Measurements from ENCODE around the gene RNF169. TPM values are rescaled to one million over a fixed set of nuclear protein-coding genes. Genes with fewer than 3 reads are reported as not detected.
A peak's percentile ranks its signal among the peaks of the same experiment; 100 is the strongest.

The RNF169 gene
- total RNA-seq, 4 donors from 2014 or later: 26.0 to 31.8 (median 29.3) TPM

DNA sequence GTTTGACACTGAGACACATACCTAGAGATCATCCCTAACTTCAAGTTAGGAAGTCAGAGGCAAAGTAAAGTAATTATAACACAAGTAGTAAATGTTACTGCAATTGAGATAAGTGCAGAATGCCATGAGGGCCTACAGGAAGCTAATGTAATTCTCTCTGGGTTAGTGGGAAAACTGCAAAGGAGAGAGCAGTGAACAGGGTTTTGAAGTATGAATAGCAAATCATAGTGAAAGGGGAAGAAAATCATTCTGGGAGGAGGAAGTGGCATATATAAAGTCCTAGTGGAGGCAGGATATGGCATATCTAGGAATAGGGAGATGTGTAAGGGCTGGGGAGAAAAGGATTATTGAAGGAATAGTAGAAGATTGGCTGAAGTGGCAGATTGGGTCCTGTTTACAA lies 27.9 kb downstream of the RNF169 start:
- Histone ChIP-seq H3K4me1 (peaks cover 3 to 71% (median 6%) of the 10 kb centered on the region in 3 donors), H3K27ac (no peak overlapping the region), H3K4me3 (no peak overlapping the region), H3K9me3 (no peaks in the 10 kb centered on the region), H3K36me3 (no peaks in the 10 kb centered on the region), H3K27me3 (no peaks in the 10 kb centered on the region)
- TF ChIP-seq POLR2AphosphoS5 (IDR thresholded peaks at IDR 0.05): no peak
- no peak for TF ChIP-seq EP300 (IDR thresholded peaks at IDR 0.05)
- no peak for TF ChIP-seq POLR2A (IDR thresholded peaks at IDR 0.05)
- TF ChIP-seq, protein P1, sequence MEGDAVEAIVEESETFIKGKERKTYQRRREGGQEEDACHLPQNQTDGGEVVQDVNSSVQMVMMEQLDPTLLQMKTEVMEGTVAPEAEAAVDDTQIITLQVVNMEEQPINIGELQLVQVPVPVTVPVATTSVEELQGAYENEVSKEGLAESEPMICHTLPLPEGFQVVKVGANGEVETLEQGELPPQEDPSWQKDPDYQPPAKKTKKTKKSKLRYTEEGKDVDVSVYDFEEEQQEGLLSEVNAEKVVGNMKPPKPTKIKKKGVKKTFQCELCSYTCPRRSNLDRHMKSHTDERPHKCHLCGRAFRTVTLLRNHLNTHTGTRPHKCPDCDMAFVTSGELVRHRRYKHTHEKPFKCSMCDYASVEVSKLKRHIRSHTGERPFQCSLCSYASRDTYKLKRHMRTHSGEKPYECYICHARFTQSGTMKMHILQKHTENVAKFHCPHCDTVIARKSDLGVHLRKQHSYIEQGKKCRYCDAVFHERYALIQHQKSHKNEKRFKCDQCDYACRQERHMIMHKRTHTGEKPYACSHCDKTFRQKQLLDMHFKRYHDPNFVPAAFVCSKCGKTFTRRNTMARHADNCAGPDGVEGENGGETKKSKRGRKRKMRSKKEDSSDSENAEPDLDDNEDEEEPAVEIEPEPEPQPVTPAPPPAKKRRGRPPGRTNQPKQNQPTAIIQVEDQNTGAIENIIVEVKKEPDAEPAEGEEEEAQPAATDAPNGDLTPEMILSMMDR (IDR thresholded peaks at IDR 0.05): no peak
- ATAC-seq: no peak

DNA sequence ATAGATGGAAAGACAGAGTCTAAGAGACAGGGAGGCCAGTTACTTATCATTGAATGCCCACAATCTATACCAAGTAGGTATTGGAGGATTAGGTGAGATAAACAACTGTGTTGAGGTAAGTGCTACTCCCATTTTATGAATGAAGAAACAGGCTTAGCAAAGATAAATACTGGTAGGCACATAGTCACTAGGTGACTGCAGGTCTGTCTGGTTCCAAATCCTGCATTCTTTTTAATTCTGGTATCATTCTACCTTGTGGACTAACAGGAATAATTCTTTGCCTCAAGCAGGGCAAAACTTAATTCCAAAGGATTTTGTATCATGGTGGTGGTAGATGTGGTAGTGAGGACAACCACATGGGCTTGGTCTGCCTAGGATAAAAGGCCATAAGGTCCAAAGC lies 28.4 kb downstream of the RNF169 start:
- Histone ChIP-seq H3K27ac (no peak overlapping the region), H3K4me3 (no peak overlapping the region), H3K4me1 (peaks cover 3 to 76% (median 6%) of the 10 kb centered on the region in 3 donors), H3K36me3 (no peaks in the 10 kb centered on the region), H3K9me3 (no peaks in the 10 kb centered on the region), H3K27me3 (no peaks in the 10 kb centered on the region)
- ATAC-seq: no peak
- TF ChIP-seq, protein P1 (IDR thresholded peaks at IDR 0.05): no peak
- TF ChIP-seq POLR2A (IDR thresholded peaks at IDR 0.05) (no peak), EP300 (IDR thresholded peaks at IDR 0.05) (no peak), POLR2AphosphoS5 (IDR thresholded peaks at IDR 0.05) (no peak)

DNA sequence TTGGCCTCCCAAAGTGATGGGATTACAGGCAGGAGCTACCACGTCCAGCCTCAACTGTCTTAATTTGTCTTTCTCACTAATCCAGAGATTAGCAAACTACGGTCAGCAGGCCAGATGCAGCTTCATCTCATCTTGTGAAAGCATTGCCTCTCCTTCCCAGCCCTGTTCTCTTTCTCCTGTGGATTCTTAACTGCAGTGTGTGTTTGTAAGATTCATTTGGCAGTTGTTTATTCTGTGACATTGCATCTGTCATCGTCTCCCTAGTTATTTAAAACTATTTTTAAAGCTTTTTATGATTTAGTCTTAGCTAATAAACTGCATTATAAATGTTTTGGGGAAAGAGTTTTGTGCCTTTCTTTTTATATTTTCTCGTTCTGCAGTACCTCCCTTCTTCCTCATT lies 29.2 kb downstream of the RNF169 start:
- ATAC-seq: no peak
- 23 to 24% methylated on average over 4 of the region's 4 CpGs for WGBS, 2 donors (ENCODE audit: low coverage in 1 of 2)
- TF ChIP-seq EP300 (IDR thresholded peaks at IDR 0.05): no peak
- Histone ChIP-seq H3K9me3 (no peaks in the 10 kb centered on the region), H3K27me3 (no peaks in the 10 kb centered on the region), H3K4me1 (peaks cover 3 to 79% (median 6%) of the 10 kb centered on the region in 3 donors), H3K36me3 (no peaks in the 10 kb centered on the region), H3K27ac (peak overlapping the region in 1 of 4 donors; percentile 18), H3K4me3 (no peak overlapping the region)

DNA sequence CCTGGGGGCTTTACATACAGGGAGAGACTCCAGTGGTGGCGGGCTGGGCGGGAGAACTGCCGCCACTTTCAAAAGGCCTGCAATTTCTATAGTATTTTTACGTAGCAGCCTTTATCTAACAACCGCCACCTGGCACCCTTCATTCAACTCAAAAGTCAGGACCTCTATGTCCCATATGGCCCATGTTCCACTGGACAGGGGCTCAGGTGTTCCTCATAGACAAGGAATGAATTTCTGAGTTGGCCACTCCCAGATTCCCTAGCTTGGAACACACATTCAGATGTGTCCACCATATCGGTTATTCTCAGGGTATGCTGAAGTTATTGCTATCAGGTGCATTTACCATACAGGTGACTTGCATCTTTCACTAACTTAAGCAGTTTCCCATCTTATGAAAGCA lies 29.9 kb downstream of the RNF169 start:
- peaks cover 3 to 79% (median 13%) of the 10 kb centered on the region in 3 donors for H3K4me1 ChIP-seq
- peak overlapping the region in 1 of 4 donors; percentile 18 for H3K27ac ChIP-seq
- WGBS, 2 donors (ENCODE audit: low coverage in 1 of 2): 95% methylated on average over 3 to 6 of the region's 6 CpGs

DNA sequence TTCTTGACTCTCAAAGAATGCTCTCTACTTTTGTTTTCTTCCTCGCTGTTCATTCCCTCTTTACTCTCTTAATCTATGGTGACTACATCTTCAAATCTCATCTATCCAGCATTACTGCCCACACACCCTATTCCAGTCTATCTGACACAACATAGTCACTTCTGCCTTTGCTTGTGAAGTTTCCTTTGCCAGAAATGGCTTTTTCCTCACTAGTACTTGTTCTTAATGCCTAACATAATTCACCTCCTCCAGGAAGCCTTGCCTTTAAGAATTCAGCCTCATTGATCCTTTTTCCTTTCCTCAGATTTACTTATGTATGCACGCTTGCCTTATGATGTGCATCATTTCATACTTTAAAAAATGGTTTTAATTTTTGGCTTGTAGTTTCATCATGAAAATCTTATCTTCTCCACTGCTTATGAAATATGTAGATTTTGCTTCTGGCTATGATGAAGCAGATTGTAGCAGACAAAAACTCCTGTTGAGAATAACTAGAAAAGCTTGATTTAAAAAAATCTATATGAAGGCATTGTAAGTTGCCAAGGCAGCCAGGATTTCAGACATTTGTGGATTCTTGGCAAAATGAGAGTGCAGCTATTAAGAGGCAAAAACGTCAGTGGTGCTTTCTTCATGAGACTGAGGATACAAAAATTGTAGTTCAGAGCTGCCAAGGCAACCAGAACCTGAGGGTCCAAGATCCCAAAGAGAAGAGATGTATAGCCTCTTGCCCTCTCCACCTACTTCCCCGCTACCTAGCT lies 31.8 kb downstream of the RNF169 start:
- peaks cover 7 to 88% (median 16%) of the 10 kb centered on the region in 3 donors for H3K4me1 ChIP-seq
- no peaks in the 10 kb centered on the region for H3K9me3 ChIP-seq
- H3K36me3 ChIP-seq: no peaks in the 10 kb centered on the region
- H3K27me3 ChIP-seq: no peaks in the 10 kb centered on the region
- ATAC-seq: no peak
- TF ChIP-seq, protein P1 (IDR thresholded peaks at IDR 0.05): no peak
- TF ChIP-seq EP300 (IDR thresholded peaks at IDR 0.05) (no peak), POLR2A (IDR thresholded peaks at IDR 0.05) (no peak), POLR2AphosphoS5 (IDR thresholded peaks at IDR 0.05) (no peak)
- 79 to 93% methylated on average over 2 to 4 of the region's 4 CpGs for WGBS, 2 donors (ENCODE audit: low coverage in 1 of 2)
- H3K4me3 ChIP-seq: no peak overlapping the region
- no peak overlapping the region for H3K27ac ChIP-seq

More for the DNA sequence above, 29.9 kb downstream of the RNF169 start:
- Histone ChIP-seq H3K27me3 (no peaks in the 10 kb centered on the region), H3K9me3 (no peaks in the 10 kb centered on the region), H3K36me3 (no peaks in the 10 kb centered on the region), H3K4me3 (no peak overlapping the region)
- ATAC-seq: no peak
- TF ChIP-seq, protein P1 (IDR thresholded peaks at IDR 0.05): no peak
- TF ChIP-seq EP300 (IDR thresholded peaks at IDR 0.05) (no peak), POLR2AphosphoS5 (IDR thresholded peaks at IDR 0.05) (no peak), POLR2A (IDR thresholded peaks at IDR 0.05) (no peak)
